ENCODE data around the gene WDR31.

Gene WDR31

DNA sequence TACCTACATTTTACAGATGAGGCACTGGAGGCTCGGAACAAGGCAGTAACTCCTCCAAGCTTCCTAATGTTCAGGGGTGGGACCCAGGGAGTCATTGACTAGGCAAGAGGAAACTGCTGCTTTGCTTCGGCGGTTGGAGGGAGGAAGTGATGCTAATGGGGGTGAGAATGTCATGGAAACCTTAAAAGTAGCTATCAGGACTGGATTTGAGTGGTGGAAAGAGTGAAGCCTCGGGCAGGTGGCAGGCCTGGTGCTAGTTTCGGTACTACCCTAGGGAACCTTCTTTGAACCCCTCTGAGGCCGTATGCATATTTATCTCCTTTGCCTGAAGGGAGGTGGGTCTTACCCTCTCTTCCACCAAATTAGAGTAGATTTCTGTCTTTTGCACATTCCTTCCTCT lies 10.9 kb upstream of the WDR31 start:
- DNase-seq (ENCODE audit: low spot score) (no peak), ATAC-seq (ENCODE audit: low read depth) (no peak)
- Histone ChIP-seq H3K4me3 (ENCODE audit: severe bottlenecking) (no peak overlapping the region), H3K27me3 (ENCODE audit: insufficient read depth, poor library complexity, severe bottlenecking) (peaks cover 22% of the 10 kb centered on the region), H3K36me3 (ENCODE audit: low read depth) (no peaks in the 10 kb centered on the region), H3K27ac (ENCODE audit: poor library complexity, severe bottlenecking) (no peak overlapping the region), H3K4me1 (ENCODE audit: insufficient read depth, poor library complexity, severe bottlenecking) (no peaks in the 10 kb centered on the region), H3K9me3 (ENCODE audit: severe bottlenecking) (no peaks in the 10 kb centered on the region)
- TF ChIP-seq, protein P1, sequence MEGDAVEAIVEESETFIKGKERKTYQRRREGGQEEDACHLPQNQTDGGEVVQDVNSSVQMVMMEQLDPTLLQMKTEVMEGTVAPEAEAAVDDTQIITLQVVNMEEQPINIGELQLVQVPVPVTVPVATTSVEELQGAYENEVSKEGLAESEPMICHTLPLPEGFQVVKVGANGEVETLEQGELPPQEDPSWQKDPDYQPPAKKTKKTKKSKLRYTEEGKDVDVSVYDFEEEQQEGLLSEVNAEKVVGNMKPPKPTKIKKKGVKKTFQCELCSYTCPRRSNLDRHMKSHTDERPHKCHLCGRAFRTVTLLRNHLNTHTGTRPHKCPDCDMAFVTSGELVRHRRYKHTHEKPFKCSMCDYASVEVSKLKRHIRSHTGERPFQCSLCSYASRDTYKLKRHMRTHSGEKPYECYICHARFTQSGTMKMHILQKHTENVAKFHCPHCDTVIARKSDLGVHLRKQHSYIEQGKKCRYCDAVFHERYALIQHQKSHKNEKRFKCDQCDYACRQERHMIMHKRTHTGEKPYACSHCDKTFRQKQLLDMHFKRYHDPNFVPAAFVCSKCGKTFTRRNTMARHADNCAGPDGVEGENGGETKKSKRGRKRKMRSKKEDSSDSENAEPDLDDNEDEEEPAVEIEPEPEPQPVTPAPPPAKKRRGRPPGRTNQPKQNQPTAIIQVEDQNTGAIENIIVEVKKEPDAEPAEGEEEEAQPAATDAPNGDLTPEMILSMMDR (IDR thresholded peaks at IDR 0.05; ENCODE audit: poor library complexity, severe bottlenecking), result no peak

DNA sequence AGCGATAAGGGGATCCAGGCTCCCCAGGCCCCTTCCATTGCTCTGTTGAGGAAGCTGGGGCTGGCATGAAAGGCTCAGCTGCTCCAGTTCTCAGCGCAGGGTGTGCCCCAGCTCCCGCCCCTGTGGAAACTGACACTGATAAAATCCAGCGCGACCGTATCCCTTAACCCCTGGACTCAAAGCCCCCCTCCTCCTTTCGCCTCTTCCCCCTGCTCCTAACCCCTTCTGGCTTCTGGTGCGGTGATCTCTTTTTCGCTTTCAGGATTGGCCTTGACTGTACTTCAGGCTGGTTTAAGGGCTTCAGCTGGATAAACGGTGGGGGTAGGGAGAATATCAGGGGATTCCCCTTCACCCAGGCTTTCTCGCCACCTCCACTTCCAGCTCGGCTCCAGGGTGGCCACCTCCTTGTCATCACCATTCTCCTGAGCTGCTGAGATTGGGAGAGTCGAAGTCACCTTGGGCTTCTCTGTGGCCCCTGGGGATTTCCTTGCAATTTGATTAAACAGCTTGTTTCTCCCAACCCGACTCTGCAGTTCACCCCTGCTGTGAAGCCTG lies 10.1 kb upstream of the WDR31 start:
- DNase-seq (ENCODE audit: low spot score) (no peak), ATAC-seq (ENCODE audit: low read depth) (no peak)
- TF ChIP-seq, protein P1 (IDR thresholded peaks at IDR 0.05; ENCODE audit: poor library complexity, severe bottlenecking), result no peak
- H3K4me1 ChIP-seq (ENCODE audit: insufficient read depth, poor library complexity, severe bottlenecking), result no peaks in the 10 kb centered on the region
- H3K36me3 ChIP-seq (ENCODE audit: low read depth), result no peaks in the 10 kb centered on the region
- peaks cover 22% of the 10 kb centered on the region for H3K27me3 ChIP-seq (ENCODE audit: insufficient read depth, poor library complexity, severe bottlenecking)
- H3K4me3 ChIP-seq (ENCODE audit: severe bottlenecking), result peak overlapping the region; percentile 67
- H3K9me3 ChIP-seq (ENCODE audit: severe bottlenecking), result no peaks in the 10 kb centered on the region
- H3K27ac ChIP-seq (ENCODE audit: poor library complexity, severe bottlenecking), result no peak overlapping the region

DNA sequence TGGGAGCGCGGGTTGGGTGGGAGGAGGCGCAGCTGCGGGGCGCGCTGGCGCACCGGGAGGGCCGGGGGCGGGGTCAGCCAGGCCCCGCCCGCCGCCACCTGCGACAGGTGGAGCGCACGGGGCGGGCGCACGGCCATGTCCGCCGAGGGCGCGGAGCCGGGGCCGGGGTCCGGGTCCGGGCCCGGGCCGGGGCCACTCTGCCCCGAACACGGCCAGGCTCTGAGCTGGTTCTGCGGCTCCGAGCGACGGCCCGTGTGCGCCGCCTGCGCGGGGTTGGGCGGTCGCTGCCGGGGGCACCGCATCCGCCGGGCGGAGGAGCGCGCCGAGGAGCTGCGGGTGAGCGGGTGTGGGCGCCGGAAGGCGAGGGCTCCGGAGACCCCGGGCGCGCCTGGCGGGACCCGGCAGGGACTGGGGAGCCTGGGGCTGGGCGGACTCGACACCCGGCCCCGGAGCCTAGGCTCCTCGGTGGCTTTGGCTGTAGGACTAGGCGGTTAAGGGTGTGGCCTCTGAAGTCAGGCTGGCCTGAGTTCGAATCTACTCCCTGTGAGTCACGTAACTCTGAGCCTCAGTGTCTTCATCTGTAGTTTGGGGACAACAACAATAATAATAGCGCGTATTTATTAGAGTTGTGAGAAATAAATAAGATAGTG lies 9.5 kb upstream of the WDR31 start, which contains the start of gene BSPRY:
Gene BSPRY, plus strand, starts transcription at position 97 of the 650 bp plus-strand sequence. Its CDS starts 39 bp downstream, at position 136.
- Histone ChIP-seq H3K9me3 (ENCODE audit: severe bottlenecking) (no peaks in the 10 kb centered on the region), H3K27me3 (ENCODE audit: insufficient read depth, poor library complexity, severe bottlenecking) (peaks cover 22% of the 10 kb centered on the region), H3K36me3 (ENCODE audit: low read depth) (no peaks in the 10 kb centered on the region), H3K4me3 (ENCODE audit: severe bottlenecking) (peak within 1 kb of the TSS; percentile 67), H3K4me1 (ENCODE audit: insufficient read depth, poor library complexity, severe bottlenecking) (no peaks in the 10 kb centered on the region), H3K27ac (ENCODE audit: poor library complexity, severe bottlenecking) (no peak within 1 kb of the TSS)
- peak; percentile 80 for ATAC-seq (ENCODE audit: low read depth)
- TF ChIP-seq, protein P1 (IDR thresholded peaks at IDR 0.05; ENCODE audit: poor library complexity, severe bottlenecking), result no peak
- no peak for DNase-seq (ENCODE audit: low spot score)

DNA sequence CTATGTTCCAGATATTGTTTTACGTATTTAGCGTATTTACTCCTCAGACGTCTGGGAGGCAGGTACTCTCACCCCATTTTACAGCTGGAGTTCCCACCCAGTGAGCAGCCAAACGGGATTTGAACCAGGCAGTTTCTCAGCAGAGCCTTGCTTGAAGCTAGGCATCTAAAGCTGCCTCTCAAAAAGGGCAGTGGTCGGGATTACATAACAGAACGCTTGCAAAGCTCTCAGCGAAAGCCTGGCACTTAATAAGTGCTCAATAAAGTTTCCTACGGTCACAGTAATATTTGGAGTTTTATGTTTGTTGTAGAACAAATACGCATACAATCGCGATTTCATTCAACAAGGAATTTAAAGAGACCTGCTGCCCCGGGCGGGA lies 9.0 kb upstream of the WDR31 start:
- no peaks in the 10 kb centered on the region for H3K4me1 ChIP-seq (ENCODE audit: insufficient read depth, poor library complexity, severe bottlenecking)
- no peaks in the 10 kb centered on the region for H3K36me3 ChIP-seq (ENCODE audit: low read depth)
- ATAC-seq (ENCODE audit: low read depth) (no peak), DNase-seq (ENCODE audit: low spot score) (no peak)
- peaks cover 22% of the 10 kb centered on the region for H3K27me3 ChIP-seq (ENCODE audit: insufficient read depth, poor library complexity, severe bottlenecking)
- TF ChIP-seq, protein P1 (IDR thresholded peaks at IDR 0.05; ENCODE audit: poor library complexity, severe bottlenecking), result no peak
- H3K9me3 ChIP-seq (ENCODE audit: severe bottlenecking), result no peaks in the 10 kb centered on the region
- H3K27ac ChIP-seq (ENCODE audit: poor library complexity, severe bottlenecking), result no peak overlapping the region
- peak overlapping the region; percentile 67 for H3K4me3 ChIP-seq (ENCODE audit: severe bottlenecking)

DNA sequence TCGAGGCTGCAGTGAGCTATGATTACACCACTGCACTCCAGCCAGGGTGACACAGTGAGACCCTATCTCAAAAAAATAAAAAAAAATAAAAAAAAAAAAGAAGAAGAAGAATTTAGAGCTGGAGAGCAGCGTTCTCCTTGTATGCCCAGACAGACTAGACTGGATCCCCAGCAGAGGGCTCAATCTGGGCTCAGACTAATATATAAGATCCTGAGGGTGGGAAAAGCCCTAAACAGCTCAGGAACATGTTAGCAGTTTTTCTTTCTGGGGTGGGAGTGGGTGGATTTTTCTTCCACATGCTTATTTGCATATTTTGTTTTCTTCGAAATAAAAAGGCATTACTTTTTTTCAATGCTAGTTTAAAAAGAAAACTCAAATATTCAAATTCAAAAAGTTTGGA lies 8.4 kb upstream of the WDR31 start:
- Histone ChIP-seq H3K9me3 (ENCODE audit: severe bottlenecking) (no peaks in the 10 kb centered on the region), H3K27me3 (ENCODE audit: insufficient read depth, poor library complexity, severe bottlenecking) (peaks cover 22% of the 10 kb centered on the region), H3K27ac (ENCODE audit: poor library complexity, severe bottlenecking) (no peak overlapping the region), H3K36me3 (ENCODE audit: low read depth) (no peaks in the 10 kb centered on the region), H3K4me3 (ENCODE audit: severe bottlenecking) (no peak overlapping the region), H3K4me1 (ENCODE audit: insufficient read depth, poor library complexity, severe bottlenecking) (no peaks in the 10 kb centered on the region)
- TF ChIP-seq, protein P1 (IDR thresholded peaks at IDR 0.05; ENCODE audit: poor library complexity, severe bottlenecking), result no peak
- no peak for DNase-seq (ENCODE audit: low spot score)
- ATAC-seq (ENCODE audit: low read depth), result no peak

Data from RWPE2 (cell line).